ENCODE measurements around the gene PDCD6IP.
A peak's percentile ranks its signal among the peaks of the same experiment; 100 is the strongest.

PDCD6IP gene

DNA sequence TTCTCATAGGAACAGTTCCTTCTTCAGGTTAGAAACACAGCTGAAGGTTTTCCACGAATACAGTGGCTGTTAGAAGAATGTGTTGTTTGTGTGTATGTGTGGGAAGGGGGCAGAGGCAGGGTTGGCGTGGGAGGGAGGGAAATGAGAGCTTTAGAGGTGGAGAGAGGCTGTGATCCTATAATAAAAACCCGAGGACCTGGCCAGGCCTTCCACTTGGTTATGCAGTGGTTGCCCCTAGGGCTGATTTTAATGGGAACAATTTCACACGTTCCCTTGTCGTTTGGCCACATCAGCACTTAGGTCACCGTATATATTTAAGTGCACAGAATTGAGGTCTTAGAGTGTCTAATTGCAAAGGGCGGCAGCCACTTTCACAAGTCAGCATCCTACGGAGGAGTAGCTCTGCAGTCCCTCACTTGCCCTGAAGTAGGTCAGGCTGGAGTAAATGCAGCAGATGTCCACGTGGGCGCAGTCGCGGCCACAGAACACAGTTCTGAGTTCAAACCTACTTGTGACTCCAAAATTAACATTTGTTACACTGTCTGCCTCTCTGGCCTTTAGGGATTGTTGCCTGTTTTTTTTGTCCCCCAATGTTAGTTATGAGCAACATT is 85.6 kb downstream of the PDCD6IP start:
- peak overlapping the region; percentile 1 for H3K4me3 ChIP-seq (ENCODE audit: low read depth, low read length)
- peak; percentile 54 for DNase-seq (ENCODE audit: low read depth)
- TF ChIP-seq, protein P1, sequence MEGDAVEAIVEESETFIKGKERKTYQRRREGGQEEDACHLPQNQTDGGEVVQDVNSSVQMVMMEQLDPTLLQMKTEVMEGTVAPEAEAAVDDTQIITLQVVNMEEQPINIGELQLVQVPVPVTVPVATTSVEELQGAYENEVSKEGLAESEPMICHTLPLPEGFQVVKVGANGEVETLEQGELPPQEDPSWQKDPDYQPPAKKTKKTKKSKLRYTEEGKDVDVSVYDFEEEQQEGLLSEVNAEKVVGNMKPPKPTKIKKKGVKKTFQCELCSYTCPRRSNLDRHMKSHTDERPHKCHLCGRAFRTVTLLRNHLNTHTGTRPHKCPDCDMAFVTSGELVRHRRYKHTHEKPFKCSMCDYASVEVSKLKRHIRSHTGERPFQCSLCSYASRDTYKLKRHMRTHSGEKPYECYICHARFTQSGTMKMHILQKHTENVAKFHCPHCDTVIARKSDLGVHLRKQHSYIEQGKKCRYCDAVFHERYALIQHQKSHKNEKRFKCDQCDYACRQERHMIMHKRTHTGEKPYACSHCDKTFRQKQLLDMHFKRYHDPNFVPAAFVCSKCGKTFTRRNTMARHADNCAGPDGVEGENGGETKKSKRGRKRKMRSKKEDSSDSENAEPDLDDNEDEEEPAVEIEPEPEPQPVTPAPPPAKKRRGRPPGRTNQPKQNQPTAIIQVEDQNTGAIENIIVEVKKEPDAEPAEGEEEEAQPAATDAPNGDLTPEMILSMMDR (conservative IDR thresholded peaks at IDR 0.05; ENCODE audit: low read depth, low read length): peak; percentile 38

DNA sequence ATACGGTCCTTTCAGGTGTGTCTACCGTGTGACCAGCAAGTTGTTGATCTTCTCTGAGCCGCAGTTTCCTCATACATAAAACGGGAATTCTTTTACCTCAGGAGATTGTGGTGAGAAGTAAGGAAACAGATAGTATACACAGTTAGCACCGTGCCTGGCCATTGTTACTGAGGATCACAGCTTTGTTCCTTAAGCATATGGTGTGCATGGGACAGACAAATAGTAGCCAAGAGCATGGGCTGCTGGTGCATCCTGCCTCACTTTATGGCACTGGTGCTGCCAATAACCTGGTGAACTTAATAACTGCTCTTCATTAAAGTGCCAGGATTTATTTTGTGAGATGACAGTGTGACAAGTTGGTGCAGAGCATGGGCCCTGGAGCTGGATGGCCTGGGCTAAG is 86.3 kb downstream of the PDCD6IP start:
- TF ChIP-seq, protein P1 (conservative IDR thresholded peaks at IDR 0.05; ENCODE audit: low read depth, low read length): no peak
- H3K4me3 ChIP-seq (ENCODE audit: low read depth, low read length): no peak overlapping the region
- no peak for DNase-seq (ENCODE audit: low read depth)

DNA sequence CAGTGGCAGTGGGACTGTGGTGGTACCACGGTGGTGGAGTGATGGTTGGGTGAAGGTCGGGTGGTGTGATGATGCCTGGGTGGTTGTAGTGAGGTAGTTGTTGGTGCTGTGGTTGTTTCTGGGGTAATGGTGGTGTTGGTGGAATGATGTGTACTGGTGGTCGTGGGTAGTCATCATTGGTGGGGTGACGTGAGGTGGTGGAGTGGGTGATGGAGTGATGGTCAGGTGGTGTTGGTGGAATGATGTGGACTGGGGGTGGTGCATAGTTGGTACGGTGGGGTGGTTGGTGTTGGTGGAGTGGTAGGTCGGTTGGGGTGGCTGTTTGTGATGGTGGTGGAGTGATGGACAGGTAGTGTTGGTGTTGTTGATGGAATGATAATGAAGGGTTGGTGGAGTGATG is 87.1 kb downstream of the PDCD6IP start:
- TF ChIP-seq, protein P1 (conservative IDR thresholded peaks at IDR 0.05; ENCODE audit: low read depth, low read length): no peak
- no peak overlapping the region for H3K4me3 ChIP-seq (ENCODE audit: low read depth, low read length)
- no peak for DNase-seq (ENCODE audit: low read depth)

DNA sequence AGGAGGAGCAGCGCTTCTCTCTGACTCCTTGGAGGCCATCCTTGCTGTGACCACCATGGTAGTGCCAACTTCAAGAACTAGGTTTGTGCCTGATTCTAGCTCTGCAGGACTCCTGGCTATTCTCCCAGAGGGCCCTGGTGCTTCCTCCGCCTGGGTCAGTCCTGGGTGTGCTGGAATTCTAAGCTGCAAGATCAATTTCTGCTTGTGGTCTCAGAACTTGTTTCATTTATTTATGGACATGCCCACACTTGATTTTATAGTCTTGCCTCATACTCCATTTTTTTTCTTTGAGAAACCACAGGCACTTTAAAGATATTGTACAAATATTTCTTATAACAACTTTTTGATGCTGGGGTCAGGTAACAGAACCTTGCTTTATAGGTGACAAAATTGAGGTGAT is 87.6 kb downstream of the PDCD6IP start:
- peak; percentile 74 for DNase-seq (ENCODE audit: low read depth)
- TF ChIP-seq, protein P1 (conservative IDR thresholded peaks at IDR 0.05; ENCODE audit: low read depth, low read length): no peak

DNA sequence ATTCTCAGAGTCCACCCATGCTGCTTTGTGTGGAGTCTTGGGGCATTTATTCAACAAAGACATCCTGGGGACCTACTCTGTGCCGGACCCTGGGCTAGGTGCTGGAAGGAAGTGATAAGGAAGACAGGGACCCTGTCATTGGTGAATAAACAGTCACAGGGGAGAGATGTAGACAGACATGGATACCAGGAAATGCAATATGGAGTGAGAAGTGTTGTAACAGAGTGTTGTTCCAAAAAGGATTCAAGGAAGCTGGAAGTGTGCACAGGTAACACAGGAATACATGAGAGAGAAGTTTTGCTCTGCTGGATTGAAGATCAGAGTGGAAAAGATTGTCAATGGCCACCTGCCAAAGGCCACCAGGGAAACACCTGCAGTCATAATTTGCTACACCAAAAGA is 89.0 kb downstream of the PDCD6IP start:
- TF ChIP-seq, protein P1 (conservative IDR thresholded peaks at IDR 0.05; ENCODE audit: low read depth, low read length): no peak
- no peak for DNase-seq (ENCODE audit: low read depth)
- no peak overlapping the region for H3K4me3 ChIP-seq (ENCODE audit: low read depth, low read length)

More for the DNA sequence above, 87.6 kb downstream of the PDCD6IP start:
- no peak overlapping the region for H3K4me3 ChIP-seq (ENCODE audit: low read depth, low read length)

DNA sequence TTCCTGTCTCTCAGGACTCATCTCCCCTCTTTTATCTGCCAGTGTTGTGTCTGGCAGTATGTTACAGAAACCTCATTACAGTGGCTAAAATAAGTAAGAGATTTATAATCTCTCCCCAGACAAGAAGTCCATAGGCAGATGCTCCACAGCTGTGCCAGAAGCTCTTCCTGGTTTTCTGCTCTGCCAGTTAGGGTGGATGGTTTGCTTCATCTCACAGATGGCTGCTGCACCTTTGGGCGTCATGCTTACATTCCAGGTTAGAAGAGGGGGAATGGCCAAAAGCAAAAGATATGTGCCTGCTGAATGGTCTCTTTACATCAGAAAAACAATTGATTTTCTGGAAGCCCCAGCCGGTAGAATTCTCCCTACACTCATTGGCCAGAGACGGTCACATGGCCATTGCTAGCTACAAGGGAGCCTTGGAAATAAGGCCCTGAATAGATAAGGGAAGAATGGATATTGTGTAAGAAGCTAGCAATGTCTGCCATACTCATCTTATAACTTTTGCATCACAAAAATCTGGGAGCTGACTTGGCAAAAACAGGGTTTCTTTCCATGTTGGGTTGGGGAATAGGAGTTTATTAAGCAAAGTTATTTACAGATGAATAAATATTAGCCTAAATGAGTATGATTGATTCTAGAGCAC is 91.1 kb downstream of the PDCD6IP start:
- TF ChIP-seq, protein P1 (conservative IDR thresholded peaks at IDR 0.05; ENCODE audit: low read depth, low read length): no peak
- peak; percentile 60 for DNase-seq (ENCODE audit: low read depth)
- no peak overlapping the region for H3K4me3 ChIP-seq (ENCODE audit: low read depth, low read length)

DNA sequence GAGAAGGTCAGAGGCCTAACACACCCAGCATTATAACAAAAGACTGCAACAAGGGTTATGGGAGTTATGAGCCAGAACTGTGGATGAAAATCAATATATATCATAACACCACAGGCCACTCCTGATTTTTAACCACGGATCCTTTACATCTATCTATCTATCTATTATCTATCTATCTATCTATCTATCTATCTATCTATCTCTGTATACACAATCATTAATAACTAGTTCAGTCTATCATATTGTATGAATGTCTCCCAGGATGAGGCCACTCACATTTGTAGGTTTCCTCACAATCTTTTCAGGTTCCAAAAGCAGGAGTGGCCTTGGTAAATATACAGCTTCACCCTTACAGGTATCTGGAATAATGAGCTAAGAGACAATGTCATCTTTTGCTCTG is 94.2 kb downstream of the PDCD6IP start:
- no peak for DNase-seq (ENCODE audit: low read depth)
- TF ChIP-seq, protein P1 (conservative IDR thresholded peaks at IDR 0.05; ENCODE audit: low read depth, low read length): no peak
- H3K4me3 ChIP-seq (ENCODE audit: low read depth, low read length): no peak overlapping the region

Data from choroid plexus epithelial cell (primary cell).